ENCODE data around the gene RPS18. TPM values are rescaled to one million over a fixed set of nuclear protein-coding genes. Genes with fewer than 3 reads are reported as not detected.

RPS18 gene
- total and polyA plus RNA-seq, 2 of the 13 experiments (the other 11 are each of a cell fraction or from before 2014, with no cell fraction given) = 3,896 to 5,806 TPM

DNA sequence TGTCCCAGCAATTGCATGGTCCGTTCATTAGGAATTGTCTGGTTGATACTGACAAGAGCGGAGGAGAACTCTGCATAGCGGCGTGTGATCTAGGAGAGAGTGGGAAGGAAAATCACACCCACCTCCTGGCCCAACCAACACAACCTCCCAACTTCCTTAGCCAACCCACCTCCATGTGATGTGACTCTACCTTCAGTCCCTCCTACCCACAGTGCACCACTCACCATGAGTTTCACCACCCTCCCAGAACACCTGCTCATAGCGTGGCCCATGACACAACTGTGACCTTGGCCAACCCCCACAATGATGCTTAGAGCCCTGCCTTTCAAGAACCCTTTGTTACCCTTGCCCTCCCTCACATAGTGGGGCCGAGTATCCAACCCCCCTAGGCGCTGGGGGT lies 7.9 kb upstream of the RPS18 start:
- Histone ChIP-seq H2AFZ (ENCODE audit: low read length) (no peak overlapping the region), H3K4me3 (replicated peaks in 1 of 3; ENCODE audit: insufficient read depth in 1 of 3, low read depth in 2 of 3, low read length in 3 of 3) (no peak overlapping the region), H3K9me3 (ENCODE audit: low read length) (no peaks in the 10 kb centered on the region), H3K4me2 (ENCODE audit: low read depth, low read length) (no peak overlapping the region), H3K27ac (ENCODE audit: extremely low read length, insufficient read depth, low read length) (no peak overlapping the region), H3K9ac (ENCODE audit: insufficient read depth, low read depth, low read length) (no peak overlapping the region), H3K27me3 (ENCODE audit: control insufficient read depth in 1 of 2, insufficient read depth in 2 of 2, low read length in 2 of 2) (no peaks in the 10 kb centered on the region), H4K20me1 (ENCODE audit: insufficient read depth, low read length) (no peaks in the 10 kb centered on the region), H3K36me3 (replicated peaks in 1 of 2; ENCODE audit: control insufficient read depth in 1 of 2, insufficient read depth in 2 of 2, low read length in 2 of 2) (peaks cover 32 to 77% of the 10 kb centered on the region in 2 experiments), H3K4me1 (ENCODE audit: insufficient read depth, low read length) (no peaks in the 10 kb centered on the region), H3K79me2 (ENCODE audit: insufficient read depth, low read length) (no peaks in the 10 kb centered on the region)
- ChIA-PET POLR2A (interaction anchor here (0.9 to 7.4 kb wide), 3 partner anchors 8 to 292 kb away, joined by 3 to 44 read pairs (median 6); partner anchors contain the start of genes RPS18 and VPS52), CTCF (ENCODE audit: low intra/inter-chr PET ratio, low total read pairs) (no interaction called here)
- in situ Hi-C loops (cut with HindIII; ENCODE audit: extremely low pct_ligation_motif_present, low pct_unique_long_range_greater_than_20kb) (no loop called here), intact Hi-C loops (cut with micrococcal nuclease; ENCODE audit: unreplicated experiment) (no loop called here)
- DNase-seq (ENCODE audit: low spot score) (no peak), FAIRE-seq (no peak), ATAC-seq (no peak)
- WGBS (ENCODE audit: low lambda C conversion rate) = 87% methylated on average over 7 of the region's 7 CpGs
- TF ChIP-seq ZNF180 (CRISPR knock-in tag; IDR thresholded peaks at IDR 0.05; ENCODE audit: borderline replicate concordance, low read depth) = no peak
- no peak for TF ChIP-seq ZNF737 (CRISPR knock-in tag; IDR thresholded peaks at IDR 0.05; ENCODE audit: borderline replicate concordance)
- TF ChIP-seq ZNF777 (CRISPR knock-in tag; IDR thresholded peaks at IDR 0.05) = no peak
- no peak for TF ChIP-seq TBX3 (IDR thresholded peaks at IDR 0.05; ENCODE audit: borderline replicate concordance)
- TF ChIP-seq ZNF781 (CRISPR knock-in tag; IDR thresholded peaks at IDR 0.05; ENCODE audit: borderline replicate concordance, not compliant biosample characterization) = no peak
- no peak for TF ChIP-seq ZNF83 (CRISPR knock-in tag; IDR thresholded peaks at IDR 0.05; ENCODE audit: borderline replicate concordance)
- TF ChIP-seq IKZF1 (IDR thresholded peaks at IDR 0.05) = no peak
- no TSS peak for BruUV-seq (replicated peaks)

DNA sequence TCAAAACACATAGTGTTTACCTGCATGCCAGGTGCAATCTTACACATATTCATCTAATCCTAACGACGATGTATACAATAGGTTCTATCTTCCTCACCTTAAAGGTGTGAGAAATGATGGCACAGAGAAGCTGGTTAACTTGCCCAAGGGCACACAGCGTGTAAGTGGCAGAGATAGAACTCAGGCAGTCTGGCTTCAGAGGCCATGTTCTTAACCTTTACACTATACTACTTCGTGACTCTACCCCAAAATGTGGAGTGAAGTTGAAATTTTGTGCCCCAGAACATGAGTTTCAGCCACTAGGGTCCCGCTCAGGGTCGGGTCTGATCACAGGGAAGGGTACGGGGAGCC lies 783 bp upstream of the RPS18 start:
- ATAC-seq (peak; percentile 26), DNase-seq (ENCODE audit: low spot score) (no peak), FAIRE-seq (peak; percentile 58)
- Histone ChIP-seq H3K36me3 (replicated peaks in 1 of 2; ENCODE audit: control insufficient read depth in 1 of 2, insufficient read depth in 2 of 2, low read length in 2 of 2) (peaks cover 32 to 61% of the 10 kb centered on the region in 2 experiments), H3K4me3 (replicated peaks in 1 of 3; ENCODE audit: insufficient read depth in 1 of 3, low read depth in 2 of 3, low read length in 3 of 3) (peak overlapping the region; percentile 75 to 89 (median 82)), H3K4me1 (ENCODE audit: insufficient read depth, low read length) (peaks cover 48% of the 10 kb centered on the region), H3K79me2 (ENCODE audit: insufficient read depth, low read length) (peaks cover 46% of the 10 kb centered on the region), H2AFZ (ENCODE audit: low read length) (peak overlapping the region; percentile 99), H3K9ac (ENCODE audit: insufficient read depth, low read depth, low read length) (peak overlapping the region; percentile 95), H3K4me2 (ENCODE audit: low read depth, low read length) (peak overlapping the region; percentile 85), H3K9me3 (ENCODE audit: low read length) (no peaks in the 10 kb centered on the region), H3K27ac (ENCODE audit: extremely low read length, insufficient read depth, low read length) (peak overlapping the region; percentile 95), H4K20me1 (ENCODE audit: insufficient read depth, low read length) (peaks cover 32% of the 10 kb centered on the region), H3K27me3 (ENCODE audit: control insufficient read depth in 1 of 2, insufficient read depth in 2 of 2, low read length in 2 of 2) (no peaks in the 10 kb centered on the region; a peak in 1 of 5 replicates)
- in situ Hi-C loops (cut with HindIII; ENCODE audit: extremely low pct_ligation_motif_present, low pct_unique_long_range_greater_than_20kb) = no loop called here
- intact Hi-C loops (cut with micrococcal nuclease; ENCODE audit: unreplicated experiment) = loop anchor here (1.0 to 5.0 kb wide), 2 partner anchors 41 to 70 kb away; partner anchors contain the start of gene TAPBP
- WGBS (ENCODE audit: low lambda C conversion rate) = 0% methylated on average over 7 of the region's 7 CpGs
- POLR2A ChIA-PET = interaction anchor here (0.7 to 3.9 kb wide), 21 partner anchors 8 to 1094 kb away, joined by 3 to 94 read pairs (median 12); partner anchors contain the start of genes HSD17B8, PFDN6, RGL2 and RING1
- CTCF ChIA-PET (ENCODE audit: low intra/inter-chr PET ratio, low total read pairs) = interaction anchor here (0.8 kb wide), 1 partner anchor 9 kb away, joined by 3 read pairs; no protein-coding TSS in a partner anchor
- TSS peak; percentile 89 for BruUV-seq (replicated peaks)
- TF ChIP-seq AKAP8 (CRISPR knock-in tag; IDR thresholded peaks at IDR 0.05) (0 out of 2 replicates have a peak, but pooled peaks have one; percentile 12), RCOR2 (CRISPR knock-in tag; IDR thresholded peaks at IDR 0.05) (peak; percentile 78), CHD4 (IDR thresholded peaks at IDR 0.05; ENCODE audit: borderline replicate concordance, low read length) (peak; percentile 41; the same call in 1 of the 2 replicates), RBAK (CRISPR knock-in tag; IDR thresholded peaks at IDR 0.05) (peak; percentile 59; the same call in 1 of the 2 replicates), NFYB (CRISPR knock-in tag; IDR thresholded peaks at IDR 0.05) (no peak), KAT8 (CRISPR knock-in tag; IDR thresholded peaks at IDR 0.05) (no peak), FOXA3 (CRISPR knock-in tag; IDR thresholded peaks at IDR 0.05) (no peak), NONO (IDR thresholded peaks at IDR 0.05) (no peak), NONO (CRISPR knock-in tag; conservative IDR thresholded peaks at IDR 0.05) (no peak; the same call in 1 of the 2 replicates)
- TF ChIP-seq, protein P1, sequence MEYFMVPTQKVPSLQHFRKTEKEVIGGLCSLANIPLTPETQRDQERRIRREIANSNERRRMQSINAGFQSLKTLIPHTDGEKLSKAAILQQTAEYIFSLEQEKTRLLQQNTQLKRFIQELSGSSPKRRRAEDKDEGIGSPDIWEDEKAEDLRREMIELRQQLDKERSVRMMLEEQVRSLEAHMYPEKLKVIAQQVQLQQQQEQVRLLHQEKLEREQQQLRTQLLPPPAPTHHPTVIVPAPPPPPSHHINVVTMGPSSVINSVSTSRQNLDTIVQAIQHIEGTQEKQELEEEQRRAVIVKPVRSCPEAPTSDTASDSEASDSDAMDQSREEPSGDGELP (IDR thresholded peaks at IDR 0.05; ENCODE audit: borderline replicate concordance, low read depth) = no peak
- TF ChIP-seq, protein P2, sequence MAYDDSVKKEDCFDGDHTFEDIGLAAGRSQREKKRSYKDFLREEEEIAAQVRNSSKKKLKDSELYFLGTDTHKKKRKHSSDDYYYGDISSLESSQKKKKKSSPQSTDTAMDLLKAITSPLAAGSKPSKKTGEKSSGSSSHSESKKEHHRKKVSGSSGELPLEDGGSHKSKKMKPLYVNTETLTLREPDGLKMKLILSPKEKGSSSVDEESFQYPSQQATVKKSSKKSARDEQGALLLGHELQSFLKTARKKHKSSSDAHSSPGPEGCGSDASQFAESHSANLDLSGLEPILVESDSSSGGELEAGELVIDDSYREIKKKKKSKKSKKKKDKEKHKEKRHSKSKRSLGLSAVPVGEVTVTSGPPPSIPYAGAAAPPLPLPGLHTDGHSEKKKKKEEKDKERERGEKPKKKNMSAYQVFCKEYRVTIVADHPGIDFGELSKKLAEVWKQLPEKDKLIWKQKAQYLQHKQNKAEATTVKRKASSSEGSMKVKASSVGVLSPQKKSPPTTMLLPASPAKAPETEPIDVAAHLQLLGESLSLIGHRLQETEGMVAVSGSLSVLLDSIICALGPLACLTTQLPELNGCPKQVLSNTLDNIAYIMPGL (CRISPR knock-in tag; IDR thresholded peaks at IDR 0.05; ENCODE audit: borderline replicate concordance in 1 of 2, low read depth in 1 of 2) = no peak

All from HepG2 (cell line).